HG03457 (cell line): ENCODE data around the gene LRP1-AS.

ENCODE experiments used
- ATAC-seq: cut with Tn5 transposase; IDR thresholded peaks from one replicate; pipeline ENCODE4 v1.9.1; 2021; ENCODE audit warnings: moderate number of reproducible peaks; ENCODE audit not compliant: unreplicated experiment

LRP1-AS gene

DNA sequence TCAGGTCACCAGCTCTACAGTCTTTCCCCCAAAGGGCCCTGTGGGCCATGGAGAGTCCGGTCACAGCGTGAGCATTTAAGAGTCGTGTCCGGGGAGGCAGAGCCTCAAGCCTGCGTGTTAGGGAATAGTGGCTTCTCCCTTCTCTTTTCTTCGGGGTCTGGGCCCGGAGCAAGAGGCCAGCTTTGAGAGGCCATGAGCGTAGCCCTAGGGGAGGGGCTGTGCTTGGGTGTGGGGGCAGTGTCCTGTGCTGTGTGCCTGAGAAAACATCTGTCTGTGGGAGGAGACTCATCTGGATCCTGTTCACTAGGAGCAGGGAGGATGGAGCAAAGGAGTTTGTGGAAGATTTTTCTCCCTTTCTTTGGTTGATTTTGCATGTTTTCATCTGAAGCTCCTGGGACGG, 5.3 kb downstream of the LRP1-AS start:
- ATAC-seq = no peak

DNA sequence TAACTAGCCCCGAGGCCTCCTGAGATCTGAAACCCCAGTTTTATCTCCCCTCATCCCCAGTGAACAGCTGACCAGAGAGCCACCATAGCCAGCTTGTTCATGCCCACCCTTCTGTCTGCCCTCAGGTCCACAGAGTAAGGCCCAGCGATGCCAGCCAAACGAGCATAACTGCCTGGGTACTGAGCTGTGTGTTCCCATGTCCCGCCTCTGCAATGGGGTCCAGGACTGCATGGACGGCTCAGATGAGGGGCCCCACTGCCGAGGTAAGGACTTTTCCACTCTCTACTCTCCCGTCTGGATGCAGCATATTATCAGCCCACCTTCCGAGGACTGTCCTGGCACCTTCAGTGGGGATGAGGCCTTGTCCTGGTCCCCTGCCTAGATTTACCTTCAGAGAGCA, 6.2 kb downstream of the LRP1-AS start:
- no peak for ATAC-seq

DNA sequence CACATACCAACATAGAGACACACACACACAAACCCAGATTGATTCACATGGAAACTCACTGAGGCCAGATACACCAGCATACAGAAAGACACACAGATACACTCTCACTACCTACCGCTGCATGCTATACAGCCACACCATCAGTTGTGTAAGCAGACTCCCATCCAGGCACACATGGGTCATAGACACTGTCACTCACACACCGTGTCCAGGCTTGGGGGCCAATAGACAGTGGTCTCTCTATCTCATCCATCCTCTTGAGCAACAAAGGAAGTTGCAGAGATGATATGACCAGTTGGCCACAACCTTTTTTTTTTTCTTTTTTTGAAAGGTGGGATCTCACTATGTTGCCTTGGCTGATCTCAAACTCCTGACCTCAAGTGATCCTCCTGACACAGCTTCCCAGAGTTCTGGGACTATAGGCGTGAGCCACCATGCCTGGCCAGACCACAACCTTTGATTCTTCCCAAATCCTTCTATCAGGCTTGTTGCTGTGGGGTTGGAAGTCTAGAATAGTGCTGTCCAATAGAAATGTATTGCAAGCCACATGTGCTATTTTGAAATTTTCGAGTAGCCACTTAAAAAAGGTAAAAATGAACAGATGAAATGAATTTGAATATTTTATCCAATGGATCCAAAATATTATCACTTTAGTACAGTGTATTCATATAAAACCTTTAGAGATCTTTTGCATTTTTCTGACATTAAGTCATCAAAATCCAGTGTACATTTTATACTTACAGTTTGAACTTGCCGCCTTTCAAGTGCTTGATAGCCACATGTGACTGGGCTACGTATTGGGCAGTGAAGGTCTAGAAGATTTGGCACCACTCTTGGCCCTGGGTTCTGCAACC, 7.4 kb downstream of the LRP1-AS start:
- no peak for ATAC-seq

DNA sequence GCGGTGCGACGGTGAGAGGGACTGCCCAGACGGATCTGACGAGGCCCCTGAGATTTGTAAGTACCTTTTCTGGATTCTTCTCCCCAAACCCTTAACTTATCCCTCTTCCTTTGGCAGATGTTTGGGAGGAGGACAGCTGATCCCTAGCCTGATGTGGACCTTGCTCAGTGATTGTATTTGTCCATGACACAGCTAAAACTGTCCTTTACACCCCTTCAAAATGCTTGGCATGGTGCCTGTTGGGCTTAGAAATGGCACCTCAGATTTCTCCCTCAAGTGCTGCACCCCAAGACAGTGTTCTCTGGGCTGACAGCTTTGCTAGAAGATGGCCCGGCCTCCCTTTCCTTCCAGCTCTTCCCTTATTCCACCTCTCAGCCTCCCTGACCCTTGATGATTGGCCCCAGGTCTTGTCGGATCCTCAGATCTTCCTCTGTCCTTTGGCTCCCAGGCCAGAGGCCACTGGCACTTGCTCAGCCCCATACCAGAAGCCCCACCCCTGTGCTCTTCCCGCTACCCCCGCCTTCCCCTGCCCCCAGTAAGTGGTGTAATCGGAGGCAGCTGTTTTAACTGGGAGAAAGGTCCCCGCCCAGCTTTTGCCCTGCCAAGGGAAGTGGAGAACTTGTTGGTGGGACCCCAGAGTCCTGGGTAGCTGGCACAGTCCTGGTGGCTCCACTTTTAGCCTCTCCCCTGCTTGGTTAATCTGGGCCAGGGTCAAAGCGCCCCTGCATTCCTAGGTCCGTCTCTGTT, 8.7 kb downstream of the LRP1-AS start:
- ATAC-seq = no peak

DNA sequence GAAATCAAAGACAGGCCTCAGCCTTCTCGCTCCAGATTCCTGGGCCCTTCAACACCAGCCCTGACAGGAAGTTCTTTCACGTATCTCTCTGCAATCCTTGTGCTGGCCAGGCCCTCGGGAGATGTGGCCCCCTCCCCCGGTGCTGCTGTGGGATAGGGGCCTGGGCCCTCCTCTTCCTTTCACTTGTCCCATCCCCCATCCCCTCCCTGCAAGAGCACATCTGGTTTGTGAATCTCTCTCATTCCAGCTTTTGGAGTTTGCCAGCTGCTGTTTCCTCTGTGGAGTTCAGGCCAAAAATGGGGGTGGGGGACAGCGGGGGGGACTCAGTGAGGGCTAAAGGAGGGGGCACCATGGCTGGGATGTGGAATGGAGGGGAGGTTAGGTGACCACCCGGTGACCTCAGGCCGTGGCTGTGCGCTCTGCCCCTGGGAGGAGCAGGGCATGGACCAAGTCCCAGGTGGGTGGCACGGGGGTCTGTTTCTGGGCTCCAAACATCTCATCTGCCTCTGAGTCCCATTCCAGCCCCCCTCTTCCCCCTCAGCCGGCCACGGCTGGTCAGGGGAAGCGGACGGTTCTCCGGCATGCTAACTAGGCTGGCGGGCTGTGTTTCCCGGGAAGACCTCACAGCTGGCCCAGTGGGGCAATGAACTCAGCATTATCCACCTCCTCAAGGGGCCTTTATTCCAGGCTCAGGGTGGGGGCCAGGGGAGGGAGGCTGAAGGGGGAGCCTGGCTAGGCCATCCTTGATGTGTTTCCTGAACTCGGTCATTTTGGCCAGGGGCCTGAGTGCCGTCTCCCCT, 11.7 kb downstream of the LRP1-AS start:
- no peak for ATAC-seq

DNA sequence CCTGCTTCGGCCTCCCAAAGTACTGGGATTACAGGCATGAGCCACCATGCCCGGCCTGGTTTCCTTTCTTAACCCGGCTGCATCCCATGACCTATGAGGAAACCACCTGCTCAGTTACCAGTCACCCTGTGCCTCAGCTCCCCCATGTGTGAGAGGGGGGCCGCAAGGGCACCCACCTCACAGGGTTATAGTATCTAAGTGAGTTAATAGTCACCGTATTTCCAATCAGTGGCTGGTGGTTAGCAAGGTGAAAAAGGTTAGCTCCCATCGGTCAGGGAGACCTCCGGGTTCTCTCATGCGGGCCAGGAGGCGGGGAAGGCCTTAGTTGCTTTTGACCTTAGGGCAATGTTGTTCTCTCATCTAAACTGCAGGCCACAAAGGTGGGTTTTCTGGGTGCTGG, 12.5 kb downstream of the LRP1-AS start:
- ATAC-seq = no peak

DNA sequence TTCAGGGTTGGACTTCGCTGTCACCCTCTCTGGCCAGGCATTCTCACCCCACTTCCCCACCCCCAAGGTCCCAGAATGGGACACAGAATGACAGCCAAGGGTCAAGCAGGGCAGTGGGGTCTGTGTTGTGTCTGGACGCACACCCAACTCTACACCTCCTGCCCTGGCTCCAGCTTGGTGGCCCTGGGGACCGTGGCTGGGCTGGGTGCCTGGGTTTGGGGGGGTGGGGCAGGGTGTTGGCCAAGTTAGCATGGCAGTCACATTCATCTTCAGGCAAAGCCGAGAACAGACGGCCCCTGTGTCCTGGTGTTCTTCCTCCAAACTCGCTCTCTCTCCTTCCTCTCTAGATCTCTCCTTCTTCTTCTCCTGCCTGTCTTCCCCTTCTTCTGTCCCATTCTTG, 13.5 kb downstream of the LRP1-AS start:
- ATAC-seq = no peak

DNA sequence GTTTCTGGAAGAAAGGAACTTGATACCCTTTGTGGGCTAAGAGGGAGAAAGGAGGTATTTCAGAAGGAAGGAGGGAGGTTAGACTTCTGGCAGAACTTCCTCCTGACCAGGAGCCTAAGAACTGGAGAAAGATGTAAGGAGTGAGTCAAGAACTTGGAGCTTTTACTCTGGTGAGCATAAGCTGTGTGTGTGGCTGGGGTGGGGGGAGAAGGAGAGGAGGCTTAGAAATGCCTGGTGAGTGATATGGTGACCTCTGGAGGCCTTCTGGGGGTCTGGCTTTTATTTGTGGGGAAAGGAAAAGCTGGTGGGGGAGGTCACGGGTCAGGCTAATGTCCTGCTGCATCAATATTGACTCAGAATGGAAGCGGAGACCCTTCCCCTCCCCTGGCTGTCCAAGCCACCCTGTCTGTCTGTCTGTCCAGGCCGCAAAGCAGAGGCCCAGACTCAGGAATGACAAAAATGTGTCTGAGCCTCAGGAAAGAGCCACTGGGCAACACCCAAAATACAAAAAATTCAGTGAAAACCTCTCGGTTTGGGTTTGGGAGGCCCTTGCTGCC, 14.3 kb downstream of the LRP1-AS start:
- ATAC-seq = no peak

DNA sequence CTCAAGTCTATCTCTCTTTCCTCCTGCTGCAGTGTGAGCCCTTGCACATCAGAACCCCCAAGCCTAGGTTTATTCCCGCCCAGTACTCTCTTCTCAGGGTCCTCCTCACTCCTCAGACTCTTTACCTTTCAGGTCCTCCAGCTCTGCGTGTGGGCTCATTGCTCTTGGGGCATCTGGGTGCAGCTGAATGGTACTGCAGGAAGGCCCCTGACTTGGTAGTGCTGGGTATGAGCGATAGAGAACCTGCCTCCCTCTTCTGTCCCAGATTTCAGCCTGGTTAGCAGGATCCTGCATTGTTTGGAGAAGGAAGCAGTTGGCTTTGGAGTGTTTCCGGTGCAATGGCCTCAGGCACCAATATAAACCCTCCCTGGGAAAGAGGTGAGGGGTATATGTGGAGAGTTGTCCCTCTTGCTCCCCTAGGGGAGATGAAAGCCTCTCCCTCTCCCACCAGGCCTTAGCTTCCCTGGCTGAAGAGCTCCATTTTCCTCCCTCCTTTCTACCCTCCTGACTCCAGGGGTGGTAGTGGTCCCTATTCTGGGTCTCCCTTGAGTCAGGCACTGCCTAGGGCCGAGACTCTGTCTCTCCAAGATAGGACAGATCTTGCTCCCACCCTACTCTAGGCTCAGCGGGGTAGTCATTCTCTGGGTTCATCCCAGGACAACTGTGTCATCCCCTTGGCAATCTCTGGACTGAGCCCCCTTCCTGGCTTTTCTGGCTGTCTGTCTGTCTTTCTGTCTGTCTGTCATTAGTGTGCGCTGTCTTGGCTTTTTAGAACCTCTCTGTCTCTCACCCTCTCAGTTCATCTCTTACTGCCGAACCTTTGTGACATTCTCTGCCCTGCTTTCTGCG, 15.3 kb downstream of the LRP1-AS start:
- ATAC-seq = no peak

DNA sequence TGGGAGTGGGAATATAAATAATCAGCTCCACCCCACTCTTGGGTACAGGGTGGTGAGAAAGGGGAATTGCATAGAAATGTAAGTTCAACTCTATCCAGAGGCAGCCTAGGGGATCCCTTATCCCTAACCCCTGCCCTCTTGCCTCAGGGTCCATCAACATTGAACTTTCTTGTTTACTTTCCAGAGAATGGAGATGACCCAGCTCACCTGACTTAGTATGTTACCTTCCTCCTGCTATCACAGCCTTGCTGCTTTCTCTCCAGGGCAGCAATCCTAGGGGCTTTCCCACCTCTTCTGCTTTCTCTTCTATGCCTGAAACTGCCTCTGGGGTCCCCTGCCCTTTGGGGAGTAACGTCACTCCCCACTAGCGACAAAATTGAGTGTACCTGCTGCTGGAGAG, 16.5 kb downstream of the LRP1-AS start:
- no peak for ATAC-seq

DNA sequence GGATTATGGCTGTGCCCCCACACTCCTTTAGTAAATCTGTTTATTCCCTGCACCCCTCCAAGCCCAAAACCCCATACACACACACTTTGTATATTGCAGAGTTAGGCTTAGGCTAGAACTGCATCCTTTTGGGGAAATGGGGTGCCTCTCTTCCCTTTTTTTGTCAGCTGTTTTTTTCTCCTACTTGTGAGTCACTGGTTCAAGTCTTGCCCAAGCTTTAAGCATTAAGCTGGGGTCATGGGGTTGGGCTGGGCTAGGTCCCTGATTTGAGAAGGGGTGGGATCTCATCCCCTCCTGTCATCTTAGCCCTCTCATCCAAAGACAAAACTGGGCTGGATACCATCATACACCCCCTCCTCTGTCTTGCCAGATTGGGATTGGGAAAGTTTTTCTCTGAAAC, 17.5 kb downstream of the LRP1-AS start:
- ATAC-seq = no peak

DNA sequence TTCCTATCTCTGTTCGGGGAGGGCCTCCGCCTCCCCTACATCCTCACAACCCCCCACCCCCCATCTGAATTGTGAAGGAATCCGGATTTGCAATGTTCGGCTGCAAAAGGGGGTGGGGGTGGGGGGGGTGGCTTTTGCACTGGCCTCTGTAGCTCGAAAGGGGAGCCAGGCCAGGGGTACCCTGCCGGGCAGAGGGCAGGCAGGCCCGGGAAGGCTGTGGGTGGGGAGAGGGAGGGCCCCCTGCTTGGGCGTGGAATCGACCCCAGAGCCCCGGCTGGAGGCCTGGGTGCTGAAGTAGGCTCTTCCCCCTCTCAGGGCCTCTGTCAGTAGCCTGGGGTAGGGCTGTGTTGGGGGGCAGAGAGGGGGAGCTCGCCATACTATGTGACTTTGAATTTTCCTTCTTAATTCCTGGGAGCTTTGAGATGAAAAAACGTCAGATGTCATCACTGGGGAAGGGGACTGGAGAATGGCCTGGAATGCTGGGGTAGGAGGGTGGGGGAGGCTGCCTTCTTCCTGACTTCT, 18.0 kb downstream of the LRP1-AS start:
- no peak for ATAC-seq

DNA sequence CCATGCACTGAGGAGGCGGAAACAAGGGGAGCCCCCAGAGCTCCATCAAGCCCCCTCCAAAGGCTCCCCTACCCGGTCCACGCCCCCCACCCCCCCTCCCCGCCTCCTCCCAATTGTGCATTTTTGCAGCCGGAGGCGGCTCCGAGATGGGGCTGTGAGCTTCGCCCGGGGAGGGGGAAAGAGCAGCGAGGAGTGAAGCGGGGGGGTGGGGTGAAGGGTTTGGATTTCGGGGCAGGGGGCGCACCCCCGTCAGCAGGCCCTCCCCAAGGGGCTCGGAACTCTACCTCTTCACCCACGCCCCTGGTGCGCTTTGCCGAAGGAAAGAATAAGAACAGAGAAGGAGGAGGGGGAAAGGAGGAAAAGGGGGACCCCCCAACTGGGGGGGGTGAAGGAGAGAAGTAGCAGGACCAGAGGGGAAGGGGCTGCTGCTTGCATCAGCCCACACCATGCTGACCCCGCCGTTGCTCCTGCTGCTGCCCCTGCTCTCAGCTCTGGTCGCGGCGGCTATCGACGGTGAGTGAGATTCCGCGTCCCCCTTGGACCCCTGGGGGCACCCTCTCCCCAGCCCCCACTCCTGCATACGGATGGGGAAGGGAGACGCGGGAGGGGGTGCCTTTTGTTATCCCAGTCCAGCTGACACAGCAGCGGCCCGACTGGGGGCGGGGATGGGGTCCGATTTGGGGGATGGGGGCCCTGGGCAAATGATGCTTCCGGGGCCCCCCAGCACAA, 18.7 kb downstream of the LRP1-AS start:
- ATAC-seq = no peak

DNA sequence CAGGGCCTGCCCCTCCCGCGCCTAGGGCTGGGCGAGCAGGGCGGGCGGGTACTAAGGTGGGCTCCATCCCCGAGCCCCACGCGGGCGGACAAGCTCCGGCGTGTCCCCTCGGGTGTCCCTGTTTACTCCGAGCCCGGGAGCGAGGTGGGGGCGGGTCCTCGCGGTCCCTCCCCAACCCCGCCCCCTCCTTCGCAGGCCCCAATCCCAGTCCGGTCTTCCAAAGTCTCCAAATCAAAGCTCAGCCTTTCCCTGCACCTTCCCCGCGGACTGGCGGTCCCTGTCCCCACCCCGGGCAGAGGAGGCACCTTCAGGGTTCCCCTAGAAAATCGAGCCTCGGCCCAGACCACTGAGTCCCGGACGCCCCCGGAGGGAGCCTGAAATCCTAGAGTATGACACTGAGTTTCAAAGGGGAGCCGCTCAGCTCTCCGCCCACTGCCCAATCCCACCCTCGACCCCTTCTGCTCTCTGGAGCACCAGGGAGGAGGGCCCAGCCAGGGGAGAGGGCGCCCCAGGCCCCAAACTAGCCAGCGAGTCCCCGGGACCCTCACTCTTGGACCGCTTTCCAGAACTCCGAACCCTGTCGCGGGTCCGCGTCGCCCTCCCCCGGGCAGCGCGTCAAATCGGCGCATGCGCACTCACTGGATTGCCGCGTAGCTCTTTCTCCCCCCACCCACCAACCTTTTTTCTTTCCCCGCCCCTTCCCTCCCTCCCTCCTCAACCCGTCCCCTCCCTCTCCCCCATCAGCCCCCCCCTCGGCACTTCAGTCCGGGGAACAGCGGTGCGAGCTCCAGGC, 19.5 kb downstream of the LRP1-AS start, which contains the start of gene LRP1:
TSS of gene LRP1 (plus strand) at position 758 of the 793 bp plus-strand sequence. CDS start 482 bp downstream, outside the sequence.
- no peak for ATAC-seq

DNA sequence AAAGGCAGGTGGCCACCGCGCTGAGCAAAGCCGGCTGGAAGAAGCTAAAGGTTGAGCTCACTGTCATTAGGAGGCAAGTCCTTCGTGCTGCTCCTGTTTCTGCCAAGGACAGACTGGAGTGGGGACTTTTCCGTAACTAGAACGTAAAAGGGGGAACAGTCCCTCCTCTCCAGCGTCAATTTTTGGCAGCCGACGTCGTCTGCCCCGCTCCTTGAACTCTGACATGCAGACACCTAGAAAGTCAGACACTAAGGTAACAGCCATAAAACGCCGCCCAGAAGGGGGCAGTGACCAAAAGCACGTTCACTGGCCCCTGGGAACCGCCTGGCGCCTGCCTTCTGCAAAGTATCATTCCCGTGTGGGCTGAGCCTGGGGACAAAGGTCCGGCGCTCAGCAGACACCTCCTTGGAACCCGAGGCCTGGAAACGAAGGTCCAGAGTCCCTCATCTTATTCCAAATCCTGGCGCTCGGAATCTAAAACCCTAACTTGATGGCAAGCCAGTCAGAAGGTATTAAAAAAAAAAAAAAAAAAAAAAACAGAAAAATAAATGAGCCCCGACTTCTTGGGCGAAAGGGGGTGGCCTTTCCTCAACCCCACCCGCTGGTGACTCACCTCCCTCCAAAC, 20.2 kb downstream of the LRP1-AS start:
- no peak for ATAC-seq

DNA sequence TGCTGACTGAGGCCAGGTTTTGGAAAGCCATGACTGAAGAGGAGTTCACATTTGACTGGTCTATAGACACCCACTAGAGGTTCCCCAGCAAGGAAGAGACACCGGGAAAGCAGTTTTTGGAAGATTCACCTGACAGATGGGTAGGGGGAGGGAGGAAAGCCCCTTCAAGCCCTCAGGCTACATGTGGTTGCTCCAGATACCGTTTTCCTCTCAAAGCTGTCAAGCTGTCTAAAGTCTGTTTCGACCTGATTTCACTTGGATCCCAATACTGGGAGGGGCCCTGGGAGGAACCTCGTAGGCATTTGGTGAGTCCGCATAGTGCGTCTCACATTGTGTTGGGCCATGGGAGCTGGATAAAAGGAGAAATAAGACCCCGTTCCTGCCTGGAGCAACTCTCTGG, 20.9 kb downstream of the LRP1-AS start:
- ATAC-seq = no peak

DNA sequence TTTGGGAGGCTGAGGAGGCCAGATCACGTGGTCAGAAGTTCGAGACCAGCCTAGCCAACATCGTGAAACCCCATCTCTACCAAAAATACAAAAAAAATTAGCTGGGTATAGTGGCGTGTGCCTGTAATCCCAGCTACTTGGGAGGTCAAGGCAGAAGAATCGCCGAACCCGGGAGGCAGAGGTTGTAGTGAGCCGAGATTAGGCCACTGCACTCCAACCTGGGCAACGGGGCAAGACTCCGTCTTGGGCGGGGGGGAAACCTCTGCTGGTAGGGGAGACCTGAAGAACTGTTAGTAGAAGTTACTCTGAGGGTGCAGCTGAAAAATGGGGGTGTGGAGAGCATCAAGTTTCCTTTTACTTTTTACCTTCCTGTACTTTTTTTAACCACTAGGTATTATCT, 21.4 kb downstream of the LRP1-AS start:
- no peak for ATAC-seq

DNA sequence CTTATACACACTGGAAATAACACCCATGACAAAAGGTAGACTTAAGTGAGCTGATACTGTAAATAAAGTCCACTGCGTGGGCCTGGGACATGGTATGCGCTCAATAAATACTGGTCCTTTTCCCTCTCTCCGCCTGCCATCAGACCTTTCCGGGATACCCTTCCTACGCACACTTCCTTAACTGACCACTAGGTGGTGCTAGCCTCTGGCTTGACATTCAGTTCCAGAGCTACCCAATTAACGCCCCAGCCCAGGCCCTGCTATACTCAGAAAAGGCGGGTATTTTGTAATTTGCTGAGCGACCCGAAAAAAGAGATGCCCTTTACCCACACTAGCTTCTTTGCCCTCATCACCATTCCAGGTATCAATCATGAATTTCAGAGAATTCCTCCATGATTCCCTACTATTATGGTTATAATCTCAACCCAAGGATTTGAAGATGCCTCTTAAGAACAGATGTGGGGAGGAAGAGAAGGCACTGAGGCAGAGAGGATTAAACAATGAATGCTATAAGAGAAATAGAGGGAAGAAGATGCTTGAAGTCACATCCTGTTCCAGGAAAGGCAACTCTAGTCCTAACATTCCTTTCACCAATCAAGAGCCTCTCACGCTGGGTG, 23.1 kb downstream of the LRP1-AS start:
- no peak for ATAC-seq
